Spinal cord (tissue), 10 donors: ENCODE data around the gene CD320. TPM values are rescaled to one million over a fixed set of nuclear protein-coding genes. Genes with fewer than 3 reads are reported as not detected.

Experiments
- DNase-seq, 6 donors: peaks; one replicate each; pipeline versions ENCODE4 v3.0.0 to v3.0.0-alpha.2; 2013 to 2015; ENCODE audit warnings: low spot score in 6 of 6, low read depth in 4 of 6
- H3K27ac ChIP-seq: one replicate; pipeline ENCODE4 v1.5.1; 2013; ENCODE audit warnings: low read depth, low read length, control low read depth
- H3K27me3 ChIP-seq: one replicate; pipeline ENCODE4 v1.6.1; 2013; ENCODE audit warnings: low read length; ENCODE audit not compliant: control insufficient read depth, insufficient read depth
- H3K36me3 ChIP-seq: one replicate; pipeline ENCODE4 v1.6.1; 2013; ENCODE audit warnings: low read length; ENCODE audit not compliant: control insufficient read depth, insufficient read depth
- H3K4me1 ChIP-seq: one replicate; pipeline ENCODE4 v1.6.1; 2013; ENCODE audit warnings: low read length; ENCODE audit not compliant: control insufficient read depth, insufficient read depth
- H3K4me3 ChIP-seq: one replicate; pipeline ENCODE4 v1.5.1; 2013; ENCODE audit warnings: low read depth, low read length, control low read depth
- H3K9me3 ChIP-seq: one replicate; pipeline ENCODE4 v1.6.1; 2013; ENCODE audit warnings: low read length; ENCODE audit not compliant: control insufficient read depth, insufficient read depth
- WGBS: methylation state at CpG from one replicate; pipeline ENCODE4 v1.1.5; 2013; ENCODE audit warnings: missing lambda C conversion rate; ENCODE audit not compliant: insufficient coverage; 5-methylcytosine and 5-hydroxymethylcytosine counted together
- polyA plus RNA-seq, 2 donors: library from polyadenylated mRNA; unstranded; fragments of 120-200 nt; gene quantifications; one replicate each; pipeline ENCODE4 v1.2.1, GENCODE V29; 2013; ENCODE audit not compliant: insufficient read length in 2 of 2
- total RNA-seq, 2 donors: library from RNA; depleted of rRNA in 1 of 2; stranded (reverse); fragments of 120-200 nt in 1 of 2; fragments of >200 nt in 1 of 2; gene quantifications; one replicate each; pipeline versions ENCODE4 v1.2.3 to v1.2.4, GENCODE V29; 2013 to 2014
- donor health status: healthy.

The CD320 gene
- total and polyA plus RNA-seq, 4 donors, result 15.5 to 69.4 (median 50.5) TPM

GRCh38 chr19:8311461-8312260 is 3.5 kb upstream of the CD320 start:
- Histone ChIP-seq H3K27me3 (no peaks in the 10 kb centered on the region), H3K4me3 (no peak overlapping the region), H3K27ac (no peak overlapping the region), H3K36me3 (peaks cover 72% of the 10 kb centered on the region), H3K4me1 (peaks cover 31% of the 10 kb centered on the region), H3K9me3 (no peaks in the 10 kb centered on the region)
- no peak for DNase-seq
- WGBS, result 75% methylated on average over 12 of the region's 16 CpGs

- Histone ChIP-seq H3K4me3 (no peak overlapping the region), H3K27ac (no peak overlapping the region), H3K4me1 (peaks cover 43% of the 10 kb centered on the region), H3K36me3 (peaks cover 73% of the 10 kb centered on the region), H3K27me3 (no peaks in the 10 kb centered on the region), H3K9me3 (no peaks in the 10 kb centered on the region)
- DNase-seq, result no peak
- 90% methylated on average over 13 of the region's 17 CpGs for WGBS
Measured at GRCh38 chr19:8310342-8311055, 2.3 kb upstream of the CD320 start.

GRCh38 chr19:8308891-8309291 is 733 bp upstream of the CD320 start:
- Histone ChIP-seq H3K27me3 (no peaks in the 10 kb centered on the region), H3K9me3 (no peaks in the 10 kb centered on the region), H3K36me3 (peaks cover 73% of the 10 kb centered on the region), H3K4me1 (peaks cover 48% of the 10 kb centered on the region), H3K4me3 (peak overlapping the region; percentile 61), H3K27ac (no peak overlapping the region)
- DNase-seq, result no peak
- 58% methylated on average over 17 of the region's 17 CpGs for WGBS

- H3K4me1 ChIP-seq, result peaks cover 51% of the 10 kb centered on the region
- H3K27ac ChIP-seq, result no peak overlapping the region
- no peaks in the 10 kb centered on the region for H3K9me3 ChIP-seq
- no peaks in the 10 kb centered on the region for H3K27me3 ChIP-seq
- no peak for DNase-seq
- 5% methylated on average over 22 of the region's 24 CpGs for WGBS
- peaks cover 73% of the 10 kb centered on the region for H3K36me3 ChIP-seq
- H3K4me3 ChIP-seq, result peak overlapping the region; percentile 61
Measured at GRCh38 chr19:8307400-8307964, 676 bp downstream of the CD320 start.

- no peaks in the 10 kb centered on the region for H3K27me3 ChIP-seq
- WGBS, result 82% methylated on average over 16 of the region's 17 CpGs
- no peak overlapping the region for H3K4me3 ChIP-seq
- DNase-seq, result no peak
- H3K36me3 ChIP-seq, result peaks cover 73% of the 10 kb centered on the region
- peaks cover 49% of the 10 kb centered on the region for H3K4me1 ChIP-seq
- no peaks in the 10 kb centered on the region for H3K9me3 ChIP-seq
- no peak overlapping the region for H3K27ac ChIP-seq
Measured at GRCh38 chr19:8306235-8307054, 1.7 kb downstream of the CD320 start.

- 73% methylated on average over 3 of the region's 4 CpGs for WGBS
- no peak for DNase-seq
- Histone ChIP-seq H3K27me3 (no peaks in the 10 kb centered on the region), H3K36me3 (peaks cover 67% of the 10 kb centered on the region), H3K27ac (no peak overlapping the region), H3K9me3 (no peaks in the 10 kb centered on the region), H3K4me3 (no peak overlapping the region), H3K4me1 (peaks cover 48% of the 10 kb centered on the region)
Measured at GRCh38 chr19:8305798-8306197, 2.4 kb downstream of the CD320 start.

GRCh38 chr19:8304841-8305621 is 3.1 kb downstream of the CD320 start:
- no peak overlapping the region for H3K27ac ChIP-seq
- peaks cover 60% of the 10 kb centered on the region for H3K36me3 ChIP-seq
- no peaks in the 10 kb centered on the region for H3K27me3 ChIP-seq
- DNase-seq, result peak in 1 of 6 donors; percentile 23
- no peaks in the 10 kb centered on the region for H3K9me3 ChIP-seq
- WGBS, result 69% methylated on average over 33 of the region's 33 CpGs
- H3K4me1 ChIP-seq, result peaks cover 48% of the 10 kb centered on the region
- no peak overlapping the region for H3K4me3 ChIP-seq

- H3K9me3 ChIP-seq, result no peaks in the 10 kb centered on the region
- no peaks in the 10 kb centered on the region for H3K27me3 ChIP-seq
- H3K36me3 ChIP-seq, result peaks cover 50% of the 10 kb centered on the region
- H3K4me1 ChIP-seq, result peaks cover 32% of the 10 kb centered on the region
- WGBS, result 84% methylated on average over 6 of the region's 7 CpGs
- DNase-seq, result no peak
- H3K4me3 ChIP-seq, result no peak overlapping the region
- no peak overlapping the region for H3K27ac ChIP-seq
Measured at GRCh38 chr19:8302734-8303133, 5.4 kb downstream of the CD320 start.

GRCh38 chr19:8302357-8302691 is 5.8 kb downstream of the CD320 start:
- 78% methylated on average over 8 of the region's 11 CpGs for WGBS
- no peak overlapping the region for H3K4me3 ChIP-seq
- H3K9me3 ChIP-seq, result no peaks in the 10 kb centered on the region
- no peaks in the 10 kb centered on the region for H3K27me3 ChIP-seq
- H3K27ac ChIP-seq, result no peak overlapping the region
- H3K36me3 ChIP-seq, result peaks cover 50% of the 10 kb centered on the region
- no peak for DNase-seq
- peaks cover 28% of the 10 kb centered on the region for H3K4me1 ChIP-seq
